ENCODE measurements around the gene CHCHD6. TPM values are rescaled to one million over a fixed set of nuclear protein-coding genes. Genes with fewer than 3 reads are reported as not detected.
A peak's percentile ranks its signal among the peaks of the same experiment; 100 is the strongest.

CHCHD6 gene
- total RNA-seq, 1 donor from 2014 or later, result 17.1 TPM

GRCh38 chr3:126985132-126985985 lies 281.3 kb downstream of the CHCHD6 start:
- TF ChIP-seq CTCF (IDR thresholded peaks at IDR 0.05), result no peak
- peak overlapping the region; percentile 33 for H3K4me3 Mint-ChIP-seq (ENCODE audit: unreplicated experiment)
- H3K27ac Mint-ChIP-seq (ENCODE audit: unreplicated experiment), result peak overlapping the region; percentile 51
- DNase-seq (ENCODE audit: low spot score), result no peak
- H3K36me3 Mint-ChIP-seq (ENCODE audit: low read depth), result peaks cover 5% of the 10 kb centered on the region
- H3K27me3 Mint-ChIP-seq (ENCODE audit: low read depth), result no peaks in the 10 kb centered on the region
- H3K9me3 Mint-ChIP-seq (ENCODE audit: low read depth), result no peaks in the 10 kb centered on the region
- H3K4me1 Mint-ChIP-seq (ENCODE audit: low read depth), result peaks cover 36% of the 10 kb centered on the region

- H3K27ac Mint-ChIP-seq (ENCODE audit: unreplicated experiment), result no peak overlapping the region
- no peak for TF ChIP-seq CTCF (IDR thresholded peaks at IDR 0.05)
- no peaks in the 10 kb centered on the region for H3K27me3 Mint-ChIP-seq (ENCODE audit: low read depth)
- no peaks in the 10 kb centered on the region for H3K9me3 Mint-ChIP-seq (ENCODE audit: low read depth)
- peak overlapping the region; percentile 9 for H3K4me3 Mint-ChIP-seq (ENCODE audit: unreplicated experiment)
- H3K36me3 Mint-ChIP-seq (ENCODE audit: low read depth), result peaks cover 10% of the 10 kb centered on the region
- no peak for DNase-seq (ENCODE audit: low spot score)
- peaks cover 36% of the 10 kb centered on the region for H3K4me1 Mint-ChIP-seq (ENCODE audit: low read depth)
These were observed 282.0 kb downstream of the CHCHD6 start for GRCh38 chr3:126986001-126986400.

GRCh38 chr3:126987129-126987528 lies 283.1 kb downstream of the CHCHD6 start:
- H3K36me3 Mint-ChIP-seq (ENCODE audit: low read depth), result peaks cover 11% of the 10 kb centered on the region
- H3K27me3 Mint-ChIP-seq (ENCODE audit: low read depth), result no peaks in the 10 kb centered on the region
- no peak for TF ChIP-seq CTCF (IDR thresholded peaks at IDR 0.05)
- no peak for DNase-seq (ENCODE audit: low spot score)
- H3K9me3 Mint-ChIP-seq (ENCODE audit: low read depth), result no peaks in the 10 kb centered on the region
- H3K27ac Mint-ChIP-seq (ENCODE audit: unreplicated experiment), result peak overlapping the region; percentile 59
- H3K4me3 Mint-ChIP-seq (ENCODE audit: unreplicated experiment), result no peak overlapping the region
- H3K4me1 Mint-ChIP-seq (ENCODE audit: low read depth), result peaks cover 32% of the 10 kb centered on the region

- H3K4me1 Mint-ChIP-seq (ENCODE audit: low read depth), result peaks cover 29% of the 10 kb centered on the region
- no peak overlapping the region for H3K4me3 Mint-ChIP-seq (ENCODE audit: unreplicated experiment)
- no peak for DNase-seq (ENCODE audit: low spot score)
- H3K27me3 Mint-ChIP-seq (ENCODE audit: low read depth), result no peaks in the 10 kb centered on the region
- no peak for TF ChIP-seq CTCF (IDR thresholded peaks at IDR 0.05)
- H3K9me3 Mint-ChIP-seq (ENCODE audit: low read depth), result no peaks in the 10 kb centered on the region
- H3K27ac Mint-ChIP-seq (ENCODE audit: unreplicated experiment), result peak overlapping the region; percentile 59
- H3K36me3 Mint-ChIP-seq (ENCODE audit: low read depth), result peaks cover 11% of the 10 kb centered on the region
These were observed 283.6 kb downstream of the CHCHD6 start for GRCh38 chr3:126987596-126987995.

GRCh38 chr3:126988451-126989021 lies 284.5 kb downstream of the CHCHD6 start:
- TF ChIP-seq CTCF (IDR thresholded peaks at IDR 0.05), result no peak
- H3K9me3 Mint-ChIP-seq (ENCODE audit: low read depth), result no peaks in the 10 kb centered on the region

More at GRCh38 chr3:126988451-126989021, 284.5 kb downstream of the CHCHD6 start:
- Mint-ChIP-seq H3K4me3 (ENCODE audit: unreplicated experiment) (no peak overlapping the region), H3K4me1 (ENCODE audit: low read depth) (peaks cover 29% of the 10 kb centered on the region), H3K27ac (ENCODE audit: unreplicated experiment) (no peak overlapping the region), H3K36me3 (ENCODE audit: low read depth) (peaks cover 11% of the 10 kb centered on the region), H3K27me3 (ENCODE audit: low read depth) (no peaks in the 10 kb centered on the region)
- DNase-seq (ENCODE audit: low spot score), result no peak

Data from chondrocyte (in vitro differentiated cells).